ENCODE measurements around the gene PEX3.

GRCh38 chr6:143531720-143532499 lies 81.3 kb downstream of the PEX3 start:
- TF ChIP-seq, protein P1, sequence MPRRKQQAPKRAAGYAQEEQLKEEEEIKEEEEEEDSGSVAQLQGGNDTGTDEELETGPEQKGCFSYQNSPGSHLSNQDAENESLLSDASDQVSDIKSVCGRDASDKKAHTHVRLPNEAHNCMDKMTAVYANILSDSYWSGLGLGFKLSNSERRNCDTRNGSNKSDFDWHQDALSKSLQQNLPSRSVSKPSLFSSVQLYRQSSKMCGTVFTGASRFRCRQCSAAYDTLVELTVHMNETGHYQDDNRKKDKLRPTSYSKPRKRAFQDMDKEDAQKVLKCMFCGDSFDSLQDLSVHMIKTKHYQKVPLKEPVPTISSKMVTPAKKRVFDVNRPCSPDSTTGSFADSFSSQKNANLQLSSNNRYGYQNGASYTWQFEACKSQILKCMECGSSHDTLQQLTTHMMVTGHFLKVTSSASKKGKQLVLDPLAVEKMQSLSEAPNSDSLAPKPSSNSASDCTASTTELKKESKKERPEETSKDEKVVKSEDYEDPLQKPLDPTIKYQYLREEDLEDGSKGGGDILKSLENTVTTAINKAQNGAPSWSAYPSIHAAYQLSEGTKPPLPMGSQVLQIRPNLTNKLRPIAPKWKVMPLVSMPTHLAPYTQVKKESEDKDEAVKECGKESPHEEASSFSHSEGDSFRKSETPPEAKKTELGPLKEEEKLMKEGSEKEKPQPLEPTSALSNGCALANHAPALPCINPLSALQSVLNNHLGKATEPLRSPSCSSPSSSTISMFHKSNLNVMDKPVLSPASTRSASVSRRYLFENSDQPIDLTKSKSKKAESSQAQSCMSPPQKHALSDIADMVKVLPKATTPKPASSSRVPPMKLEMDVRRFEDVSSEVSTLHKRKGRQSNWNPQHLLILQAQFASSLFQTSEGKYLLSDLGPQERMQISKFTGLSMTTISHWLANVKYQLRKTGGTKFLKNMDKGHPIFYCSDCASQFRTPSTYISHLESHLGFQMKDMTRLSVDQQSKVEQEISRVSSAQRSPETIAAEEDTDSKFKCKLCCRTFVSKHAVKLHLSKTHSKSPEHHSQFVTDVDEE (CRISPR knock-in tag; IDR thresholded peaks at IDR 0.05), result no peak
- TF ChIP-seq TOX (CRISPR knock-in tag; IDR thresholded peaks at IDR 0.05; ENCODE audit: borderline replicate concordance) (no peak), ZC3H10 (CRISPR knock-in tag; IDR thresholded peaks at IDR 0.05) (no peak)
- TF ChIP-seq, protein P2, sequence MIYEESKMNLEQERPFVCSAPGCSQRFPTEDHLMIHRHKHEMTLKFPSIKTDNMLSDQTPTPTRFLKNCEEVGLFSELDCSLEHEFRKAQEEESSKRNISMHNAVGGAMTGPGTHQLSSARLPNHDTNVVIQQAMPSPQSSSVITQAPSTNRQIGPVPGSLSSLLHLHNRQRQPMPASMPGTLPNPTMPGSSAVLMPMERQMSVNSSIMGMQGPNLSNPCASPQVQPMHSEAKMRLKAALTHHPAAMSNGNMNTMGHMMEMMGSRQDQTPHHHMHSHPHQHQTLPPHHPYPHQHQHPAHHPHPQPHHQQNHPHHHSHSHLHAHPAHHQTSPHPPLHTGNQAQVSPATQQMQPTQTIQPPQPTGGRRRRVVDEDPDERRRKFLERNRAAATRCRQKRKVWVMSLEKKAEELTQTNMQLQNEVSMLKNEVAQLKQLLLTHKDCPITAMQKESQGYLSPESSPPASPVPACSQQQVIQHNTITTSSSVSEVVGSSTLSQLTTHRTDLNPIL (CRISPR knock-in tag; IDR thresholded peaks at IDR 0.05; ENCODE audit: low read depth), result no peak

All from SK-N-SH treated with all-trans-retinoic acid at 6 μM for 48 hours (cell line).